HG02973 (cell line): ENCODE measurements around the gene IFT88.

Experiments
- ATAC-seq: cut with Tn5 transposase; IDR thresholded peaks from one replicate; pipeline ENCODE4 v1.9.1; 2021; ENCODE audit warnings: moderate library complexity; ENCODE audit not compliant: unreplicated experiment

The IFT88 gene

DNA sequence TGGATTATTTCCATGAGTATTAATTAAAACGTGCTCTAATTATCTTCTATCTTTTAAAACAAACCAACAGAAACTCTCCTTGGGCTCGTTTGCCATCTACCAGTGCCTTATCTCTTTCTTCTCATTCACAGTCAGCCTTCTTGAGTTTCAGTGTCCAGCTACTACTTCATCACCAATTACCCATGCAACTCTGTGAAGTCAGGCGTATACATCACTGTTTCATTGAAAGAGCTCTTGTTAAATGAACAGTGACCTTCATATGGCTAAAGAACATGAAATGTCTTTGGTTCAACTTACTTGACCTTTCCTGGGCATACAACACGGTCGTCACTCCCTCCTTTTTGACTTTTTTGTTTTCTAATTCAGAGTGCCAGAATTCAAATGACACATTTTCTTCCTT, 5.2 kb upstream of the IFT88 start:
- no peak for ATAC-seq

DNA sequence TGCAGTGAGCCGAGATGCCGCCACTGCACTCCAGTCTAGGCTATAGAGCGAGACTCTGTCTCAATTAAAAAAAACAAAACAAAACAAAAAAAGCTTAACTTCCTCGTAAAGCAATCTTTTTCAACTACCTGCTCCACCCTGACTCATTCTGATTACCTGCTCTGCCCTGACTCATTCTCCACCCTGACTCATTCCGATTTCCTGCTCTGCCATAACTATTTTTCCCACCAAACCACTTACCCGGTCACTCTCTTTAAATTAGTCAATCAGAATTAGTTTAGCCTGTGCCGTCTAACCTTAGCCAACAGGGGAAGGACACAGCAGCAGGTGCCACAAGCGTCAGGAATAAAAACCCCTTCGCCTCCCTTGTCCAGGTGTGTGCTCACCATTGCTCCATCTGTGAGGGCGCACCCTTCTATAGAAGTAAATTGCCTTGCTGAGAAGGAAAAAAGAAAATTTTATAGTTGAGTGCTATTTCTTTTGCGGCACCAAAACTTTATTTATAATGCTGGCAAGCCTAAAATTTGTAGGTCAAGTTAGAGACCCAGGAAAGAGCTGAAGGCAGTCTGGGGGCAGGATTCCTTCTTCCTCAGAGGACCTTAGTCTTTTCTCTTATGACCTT, 1.7 kb upstream of the IFT88 start:
- no peak for ATAC-seq

DNA sequence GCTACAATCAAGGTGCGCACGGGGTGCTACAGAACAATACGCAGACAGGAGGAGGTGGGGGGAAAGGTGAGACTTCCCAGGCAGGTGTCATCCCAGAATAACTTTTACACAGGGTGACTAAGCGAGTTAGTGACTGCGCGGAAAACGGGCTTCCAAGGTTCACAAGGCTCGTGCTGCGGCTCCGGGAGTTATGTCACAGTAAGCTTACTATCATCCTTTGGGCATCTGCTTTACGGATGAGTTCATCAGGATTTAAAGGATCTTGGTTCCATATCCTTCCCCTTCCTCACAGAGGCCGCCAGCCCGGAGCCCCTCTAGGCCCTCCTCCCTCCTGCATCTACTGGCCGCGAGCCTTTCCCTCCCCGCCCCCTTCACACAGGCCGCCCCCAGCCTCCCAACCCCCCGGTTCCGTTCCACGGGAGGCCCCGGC, 474 bp upstream of the IFT88 start:
- no peak for ATAC-seq

GRCh38 chr13:20567881-20568528, 1.0 kb downstream of the IFT88 start:
- ATAC-seq = no peak

GRCh38 chr13:20570517-20570916, 3.6 kb downstream of the IFT88 start:
- ATAC-seq = no peak

DNA sequence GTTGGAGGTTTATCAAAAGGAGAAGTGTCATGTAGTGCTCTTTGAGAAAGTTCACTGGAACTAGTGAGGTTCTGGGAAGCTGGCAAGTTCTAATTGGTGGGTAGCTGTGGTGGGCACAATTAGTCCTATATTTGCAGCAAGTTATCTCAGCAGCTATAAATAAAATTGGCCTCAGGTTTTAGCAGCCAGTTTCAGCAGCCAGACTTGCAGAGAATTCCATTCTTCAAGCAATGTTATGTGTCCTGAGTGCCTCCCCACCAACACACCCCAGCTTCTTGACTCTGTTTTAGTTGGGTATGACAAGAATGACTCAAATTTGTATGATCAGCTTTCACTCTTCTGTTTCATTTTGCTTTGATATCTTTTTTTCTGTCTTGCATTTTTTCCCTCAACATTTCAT, 4.7 kb downstream of the IFT88 start:
- ATAC-seq = no peak

DNA sequence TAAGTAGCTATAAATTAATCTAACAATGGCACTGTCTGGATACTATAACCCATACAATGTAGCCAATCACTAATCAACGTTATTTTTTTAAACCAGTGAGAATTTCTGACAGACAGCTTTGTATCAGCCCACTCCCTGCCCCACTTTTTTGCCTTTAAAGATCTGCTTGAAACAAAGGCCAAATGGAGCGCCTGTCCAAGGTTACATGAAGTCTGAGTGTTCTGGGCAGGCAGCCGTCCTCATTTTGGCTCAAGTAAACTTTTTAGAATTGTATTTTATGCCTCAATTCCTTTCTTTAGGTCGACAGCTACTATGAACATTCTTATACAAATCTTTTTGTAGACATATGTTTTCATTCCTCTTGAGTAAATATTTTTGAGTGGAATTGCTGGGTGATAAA, 6.2 kb downstream of the IFT88 start:
- ATAC-seq = no peak

GRCh38 chr13:20573636-20574035, 6.7 kb downstream of the IFT88 start:
- no peak for ATAC-seq

DNA sequence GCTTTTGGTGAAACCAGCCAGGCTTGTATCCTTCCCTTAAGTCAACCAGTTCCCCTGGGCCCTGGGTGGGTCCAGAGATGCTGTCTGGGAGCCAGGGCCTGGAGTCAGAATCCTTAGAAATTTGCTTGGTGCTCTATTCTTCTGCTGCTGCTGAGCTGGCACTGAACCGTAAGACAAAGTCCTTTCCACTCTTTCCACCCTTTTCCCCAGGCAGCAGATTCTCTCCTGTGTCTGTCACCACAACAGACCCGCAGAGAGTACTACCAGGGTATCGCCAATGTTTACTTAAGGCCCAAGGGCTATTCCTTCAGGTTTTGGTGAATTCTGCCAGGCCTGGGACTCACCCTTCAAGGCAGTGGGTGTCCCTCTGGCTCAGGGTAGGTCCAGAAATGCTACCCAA, 12.2 kb downstream of the IFT88 start:
- no peak for ATAC-seq

DNA sequence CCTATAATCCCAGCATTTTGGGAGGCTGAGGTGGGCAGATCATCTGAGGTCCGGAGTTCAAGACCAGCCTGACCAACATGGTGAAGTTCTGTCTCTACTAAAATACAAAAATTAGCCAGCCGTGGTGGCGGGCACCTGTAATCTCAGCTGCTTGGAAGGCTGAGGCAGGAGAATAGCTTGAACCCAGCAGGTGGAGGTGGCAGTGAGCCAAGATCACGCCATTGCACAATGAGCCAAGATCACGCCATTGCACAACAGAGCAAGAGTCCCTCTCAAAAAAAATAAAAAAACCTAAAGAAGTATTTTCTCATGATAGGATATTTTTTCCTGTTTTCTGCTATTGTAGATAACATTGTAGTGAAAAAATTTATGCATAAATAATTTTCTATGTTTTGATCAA, 13.3 kb downstream of the IFT88 start:
- no peak for ATAC-seq

GRCh38 chr13:20582026-20582425, 15.1 kb downstream of the IFT88 start:
- no peak for ATAC-seq

- ATAC-seq = no peak
Measured at GRCh38 chr13:20583803-20584293, 16.9 kb downstream of the IFT88 start.

DNA sequence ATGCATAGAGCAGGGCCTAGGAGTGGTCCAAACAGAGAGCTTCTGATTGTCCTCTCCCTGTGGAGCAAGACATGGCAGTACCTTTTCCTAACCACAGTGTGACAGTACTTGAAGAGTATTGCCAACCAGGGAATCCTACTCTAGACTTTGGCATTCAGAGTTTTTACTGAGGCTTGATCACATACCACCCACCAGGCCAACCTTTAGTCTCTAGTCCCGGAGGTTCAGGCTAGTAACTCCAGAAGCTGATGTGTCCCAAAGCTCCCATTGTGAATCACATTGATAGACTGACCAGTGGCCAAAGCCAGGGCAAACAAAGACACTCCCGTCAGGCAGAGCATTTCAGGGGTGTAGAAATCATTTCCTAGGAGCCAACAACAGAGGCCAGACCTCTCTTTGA, 18.4 kb downstream of the IFT88 start:
- ATAC-seq = no peak

DNA sequence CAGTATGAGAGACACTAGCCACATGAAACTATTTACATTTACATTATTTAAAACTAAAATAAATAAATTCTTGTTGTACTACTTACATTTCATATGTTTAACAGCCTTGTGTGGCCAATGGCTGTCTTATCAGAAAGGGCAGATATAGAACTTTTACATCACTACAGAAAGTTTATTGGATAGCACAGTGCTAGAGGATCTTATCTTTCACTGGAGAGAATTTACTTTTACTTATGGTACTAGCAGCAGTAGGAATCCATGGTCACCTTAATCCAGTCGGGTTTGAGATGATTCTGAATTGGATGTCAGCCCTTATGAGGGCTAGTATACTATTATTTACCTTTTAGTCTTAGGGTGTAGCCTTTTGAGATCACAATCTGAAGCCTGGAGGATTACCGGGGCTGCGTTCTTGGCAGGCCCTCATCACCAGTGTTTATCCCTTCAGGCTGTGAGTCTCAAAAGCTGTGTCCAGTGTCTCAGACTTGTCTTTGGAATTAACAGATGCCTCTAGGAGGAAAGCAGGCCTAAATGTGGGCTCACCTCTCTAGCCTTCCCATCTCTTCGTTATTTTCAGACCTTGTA, 21.7 kb downstream of the IFT88 start:
- ATAC-seq = no peak

DNA sequence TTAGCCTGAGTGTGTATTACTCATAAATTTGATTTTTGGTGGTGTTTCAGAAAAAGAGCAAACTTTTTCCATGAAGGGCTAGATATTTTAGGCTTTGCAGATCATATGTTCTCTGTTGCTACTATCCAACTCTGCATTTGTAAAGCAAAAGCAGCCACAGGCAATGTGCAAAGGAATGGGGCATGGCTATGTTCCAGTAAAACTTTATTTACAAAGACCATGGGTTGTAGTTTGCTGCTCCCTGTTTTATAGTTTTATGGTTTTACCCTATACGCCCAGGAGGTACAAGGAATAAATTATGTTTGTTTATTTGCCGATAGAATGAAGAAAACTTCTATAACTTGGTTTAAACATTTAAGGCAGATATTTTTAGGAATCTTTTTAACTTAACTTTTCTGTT, 23.6 kb downstream of the IFT88 start:
- ATAC-seq = no peak

DNA sequence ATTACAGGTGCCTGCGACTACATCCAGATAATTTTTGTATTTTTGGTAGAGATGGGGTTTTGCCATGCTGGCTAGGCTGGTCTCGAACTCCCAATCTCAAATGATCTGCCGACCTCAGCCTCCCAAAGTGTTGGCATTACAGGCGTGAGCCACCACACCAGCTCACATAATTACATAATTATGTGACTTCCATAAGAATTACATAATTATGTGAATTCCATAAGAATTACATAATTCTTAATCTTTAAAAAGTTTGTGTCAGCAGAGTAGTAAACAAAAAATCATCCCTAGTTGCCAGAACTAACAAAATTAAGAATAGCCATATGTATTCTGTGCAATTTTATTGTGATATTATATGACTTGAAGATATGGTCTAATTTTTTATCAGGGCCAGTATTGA, 25.6 kb downstream of the IFT88 start:
- ATAC-seq = no peak

GRCh38 chr13:20594280-20594679, 27.3 kb downstream of the IFT88 start:
- ATAC-seq = no peak

- ATAC-seq = no peak
Measured at GRCh38 chr13:20607015-20607414, 40.1 kb downstream of the IFT88 start.

GRCh38 chr13:20608438-20609020, 41.6 kb downstream of the IFT88 start:
- ATAC-seq = no peak

DNA sequence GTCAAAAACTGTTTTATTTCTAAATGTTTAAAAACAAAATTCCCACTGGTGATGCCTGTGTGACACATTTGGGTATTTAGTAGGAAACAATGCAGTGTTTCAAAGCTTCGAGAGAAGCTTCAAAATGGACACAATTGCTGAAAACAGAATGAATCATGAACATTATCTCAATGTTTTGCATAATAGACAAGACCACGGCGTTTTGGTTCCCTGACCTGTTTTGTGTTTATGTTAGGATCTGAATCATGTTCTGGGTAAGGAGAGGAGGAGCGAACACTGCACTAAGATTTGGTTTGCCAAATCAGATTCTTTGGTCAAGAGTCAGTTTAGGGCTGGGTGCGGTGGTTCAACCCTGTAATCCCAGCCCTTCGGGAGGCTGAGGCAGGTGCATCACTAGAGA, 42.2 kb downstream of the IFT88 start:
- ATAC-seq = no peak

DNA sequence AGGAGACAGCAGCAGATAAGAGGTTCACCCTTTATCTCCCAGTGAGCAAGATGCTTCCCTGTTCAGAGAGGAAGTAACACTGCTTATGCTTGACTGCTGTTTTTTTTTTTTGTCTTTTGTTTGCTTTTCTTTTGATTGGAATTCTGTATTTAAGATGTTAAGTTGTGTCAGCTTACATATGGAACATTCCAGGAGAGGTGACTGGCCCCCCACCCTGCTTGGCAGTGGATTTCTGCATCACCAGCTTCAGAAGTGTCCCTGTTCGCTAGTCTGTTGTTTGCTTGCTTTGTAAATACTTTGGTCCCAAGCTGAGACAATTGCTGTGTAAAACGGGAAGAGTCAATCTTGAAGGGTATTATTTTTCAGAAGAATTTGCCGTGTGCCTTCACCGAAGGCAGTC, 43.0 kb downstream of the IFT88 start:
- no peak for ATAC-seq
